Uterus (tissue), 4 donors: ENCODE measurements around the gene OR5J2. TPM values are rescaled to one million over a fixed set of nuclear protein-coding genes. Genes with fewer than 3 reads are reported as not detected.
"Not testable (repeated sequence)": the region's sequence is repeated elsewhere in the genome, so short reads cannot be mapped to it uniquely, and the experiment has no call there.

Source experiments
- DNase-seq, 2 donors: peaks; one replicate each; pipeline ENCODE4 v3.0.0-alpha.2; 2019 to 2020
- H3K27ac ChIP-seq, 2 donors: fragments of 200-600 bp; sonication (generic); 1 replicate in 1 of 2; 2 replicates in 1 of 2; pipeline ENCODE4 v1.5.1; 2016 to 2018
- H3K27me3 ChIP-seq, 2 donors: fragments of 200-600 bp; sonication (generic); one replicate each; pipeline ENCODE4 v1.5.1; 2018 to 2019; ENCODE audit warnings: control low read depth in 1 of 2
- H3K36me3 ChIP-seq, 2 donors: fragments of 200-600 bp; sonication (generic); one replicate each; pipeline ENCODE4 v1.5.1; 2019; ENCODE audit warnings: control low read depth in 1 of 2
- H3K4me1 ChIP-seq, 2 donors: fragments of 200-600 bp; sonication (generic); one replicate each; pipeline ENCODE4 v1.5.1; 2018 to 2019; ENCODE audit warnings: control low read depth in 1 of 2
- H3K4me3 ChIP-seq, 2 donors: fragments of 200-600 bp; sonication (generic); 1 replicate in 1 of 2; 2 replicates in 1 of 2; pipeline ENCODE4 v1.5.1; 2018 to 2019; ENCODE audit warnings: mild to moderate bottlenecking in 1 of 2
- H3K9me3 ChIP-seq, 2 donors: fragments of 200-600 bp; sonication (generic); one replicate each; pipeline ENCODE4 v1.5.1; 2019; ENCODE audit warnings: control low read depth in 1 of 2
- CTCF ChIP-seq, 4 experiments: fragments of 200-600 bp in 2 of 4; fragments of 450-650 bp in 2 of 4; sonication (generic) in 2 of 4; IDR thresholded peaks; one replicate each; pipeline ENCODE4 v1.5.1; 2016 to 2019; ENCODE audit warnings: antibody characterized with exemption in 4 of 4, mild to moderate bottlenecking in 2 of 4, moderate library complexity in 1 of 4
- POLR2A ChIP-seq, 2 donors: fragments of 450-650 bp; IDR thresholded peaks; one replicate each; pipeline ENCODE4 v1.6.1; 2016; ENCODE audit warnings: antibody characterized with exemption in 2 of 2, mild to moderate bottlenecking in 1 of 2, moderate library complexity in 1 of 2
- intact Hi-C: fragments of 100-400 bp; cut with DNase I; formaldehyde crosslinking; loops from one replicate; pipeline ENCODE4 v1.15.1; 2023; ENCODE audit warnings: low total_unique reads
- total RNA-seq, 4 donors: library from RNA; depleted of rRNA in 3 of 4; stranded (reverse); fragments of >200 nt in 3 of 4; gene quantifications; one replicate each; pipeline versions ENCODE4 v1.1.0 to v1.2.4, GENCODE V29; 2014 to 2023
- donor health status: DM: yes; HTN: yes; CAD: no.

OR5J2 gene
- total RNA-seq, 4 donors from 2014 or later: not detected

DNA sequence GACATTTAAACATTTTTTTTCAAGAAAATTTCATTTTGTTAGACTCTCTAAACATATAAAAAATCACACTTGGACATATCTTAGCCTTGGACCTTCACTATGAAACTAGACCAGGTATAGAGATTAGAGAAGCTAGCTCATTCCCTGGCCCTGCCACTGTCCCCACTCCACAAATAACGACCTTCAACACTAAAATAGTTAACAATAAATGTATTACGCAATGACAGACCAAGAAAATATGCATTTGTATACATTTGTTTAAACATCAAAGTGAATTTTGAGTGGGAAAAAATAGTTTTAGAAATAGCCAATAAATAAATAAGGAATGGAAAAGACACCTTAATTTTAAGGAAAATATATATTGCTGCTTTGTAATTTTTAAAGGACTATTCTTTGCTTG is 20.9 kb downstream of the OR5J2 start:
- intact Hi-C loops: no loop called here
- TF ChIP-seq POLR2A (IDR thresholded peaks at IDR 0.05): no peak
- TF ChIP-seq CTCF (IDR thresholded peaks at IDR 0.05): no peak
- no peak for DNase-seq
- H3K36me3 ChIP-seq: no peaks in the 10 kb centered on the region
- H3K9me3 ChIP-seq: no peaks in the 10 kb centered on the region
- no peak overlapping the region for H3K27ac ChIP-seq
- no peak overlapping the region for H3K4me3 ChIP-seq
- H3K4me1 ChIP-seq: no peaks in the 10 kb centered on the region
- H3K27me3 ChIP-seq: no peaks in the 10 kb centered on the region

GRCh38 chr11:56207790-56208189 is 31.4 kb downstream of the OR5J2 start:
- TF ChIP-seq CTCF (IDR thresholded peaks at IDR 0.05): no peak
- TF ChIP-seq POLR2A (IDR thresholded peaks at IDR 0.05): no peak
- no peak overlapping the region for H3K4me3 ChIP-seq
- no peaks in the 10 kb centered on the region for H3K9me3 ChIP-seq
- no peaks in the 10 kb centered on the region for H3K27me3 ChIP-seq
- intact Hi-C loops: no loop called here
- no peaks in the 10 kb centered on the region for H3K4me1 ChIP-seq
- no peak overlapping the region for H3K27ac ChIP-seq
- DNase-seq: no peak
- H3K36me3 ChIP-seq: no peaks in the 10 kb centered on the region

- no peaks in the 10 kb centered on the region for H3K27me3 ChIP-seq
- intact Hi-C loops: no loop called here
- no peak overlapping the region for H3K4me3 ChIP-seq
- no peaks in the 10 kb centered on the region for H3K4me1 ChIP-seq
- no peaks in the 10 kb centered on the region for H3K36me3 ChIP-seq
- DNase-seq: no peak
- TF ChIP-seq CTCF (IDR thresholded peaks at IDR 0.05) (no peak), POLR2A (IDR thresholded peaks at IDR 0.05) (no peak)
- no peak overlapping the region for H3K27ac ChIP-seq
- no peaks in the 10 kb centered on the region for H3K9me3 ChIP-seq
Measured at GRCh38 chr11:56214537-56214936, 38.1 kb downstream of the OR5J2 start.

GRCh38 chr11:56219735-56220134 is 43.3 kb downstream of the OR5J2 start:
- DNase-seq, H3K4me1 ChIP-seq, H3K9me3 ChIP-seq, H3K4me3 ChIP-seq, H3K27me3 ChIP-seq, H3K27ac ChIP-seq, H3K36me3 ChIP-seq, intact Hi-C loops: not testable (repeated sequence)

Other genes with a start within 250 kb of the OR5J2 start
- gene OR5I1, start 240.2 kb upstream of the OR5J2 start, total RNA-seq: not detected
- not detected for gene OR10AG1, start 206.7 kb upstream of the OR5J2 start, total RNA-seq
- gene OR5F1, start 182.0 kb upstream of the OR5J2 start, total RNA-seq: not detected
- not detected for gene OR5AS1, start 149.0 kb upstream of the OR5J2 start, total RNA-seq
- not detected for gene OR8I2, start 83.3 kb upstream of the OR5J2 start, total RNA-seq
- not detected for gene OR8H2, start 72.9 kb upstream of the OR5J2 start, total RNA-seq
- gene OR8H3, start 54.2 kb upstream of the OR5J2 start, total RNA-seq: not detected
- gene OR8J3, start 36.4 kb upstream of the OR5J2 start, total RNA-seq: not detected
- gene OR8K5, start 16.3 kb upstream of the OR5J2 start, total RNA-seq: not detected
- not detected for gene OR5T2, start 57.6 kb downstream of the OR5J2 start, total RNA-seq
- gene OR5T3, start 75.6 kb downstream of the OR5J2 start, total RNA-seq: not detected
- not detected for gene OR5T1, start 97.5 kb downstream of the OR5J2 start, total RNA-seq
- gene OR8H1, start 115.6 kb downstream of the OR5J2 start, total RNA-seq: not detected
- not detected for gene OR8K3, start 138.5 kb downstream of the OR5J2 start, total RNA-seq
- not detected for gene OR8K1, start 169.4 kb downstream of the OR5J2 start, total RNA-seq
- not detected for gene OR8J1, start 177.7 kb downstream of the OR5J2 start, total RNA-seq
- gene OR8U1, start 199.0 kb downstream of the OR5J2 start, total RNA-seq: not detected
- not detected for gene OR5AL1, start 236.1 kb downstream of the OR5J2 start, total RNA-seq